ENCODE results near the gene CASP8. TPM values are rescaled to one million over a fixed set of nuclear protein-coding genes. Genes with fewer than 3 reads are reported as not detected.

The CASP8 gene
- polyA plus RNA-seq: 0.72 TPM in 1 of 2 replicates, not detected in the other
- not detected in 2 replicates for polyA minus RNA-seq

GRCh38 chr2:201260302-201260800, at the start of gene CASP8:
CASP8 (plus strand) TSS chr2:201260536; CDS start chr2:201266487, 5,951 bp downstream.
- H3K4me3 ChIP-seq (ENCODE audit: low read length): no peak within 1 kb of the TSS
- no peak within 1 kb of the TSS for H2AFZ ChIP-seq (ENCODE audit: low read depth, low read length)

DNA sequence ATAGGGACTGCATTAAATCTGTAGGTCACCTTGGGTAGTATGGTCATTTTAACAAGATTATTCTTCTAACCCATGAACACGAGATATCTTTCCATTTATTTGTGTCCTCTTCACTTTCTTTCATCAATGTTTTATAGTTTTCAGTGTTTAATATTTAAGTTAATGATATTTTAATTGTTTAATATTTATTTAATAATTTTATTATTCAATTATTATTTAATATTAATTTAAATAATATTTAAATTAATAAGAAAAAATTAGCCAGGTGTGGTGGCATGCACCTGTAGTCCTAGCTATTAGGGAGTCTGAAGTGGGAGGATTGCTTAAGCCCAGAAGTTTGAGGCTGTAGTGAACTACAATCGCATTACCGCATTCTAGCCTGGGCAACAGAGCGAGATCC, 44.4 kb upstream of the CASP8 start:
- no peak overlapping the region for H2AFZ ChIP-seq (ENCODE audit: low read depth, low read length)
- no peak overlapping the region for H3K27ac ChIP-seq (ENCODE audit: low read length)
- no peaks in the 10 kb centered on the region for H3F3A ChIP-seq (ENCODE audit: insufficient read depth, low read length, poor library complexity, severe bottlenecking)
- TF ChIP-seq RAD21 (conservative IDR thresholded peaks at IDR 0.05) (no peak), EZH2 (IDR thresholded peaks at IDR 0.05; ENCODE audit: borderline replicate concordance, insufficient read depth, low read length, poor library complexity, severe bottlenecking) (no peak), TAF1 (IDR thresholded peaks at IDR 0.05; ENCODE audit: low read depth) (no peak), EP300 (conservative IDR thresholded peaks at IDR 0.05; ENCODE audit: poor library complexity, severe bottlenecking) (no peak), SMC3 (conservative IDR thresholded peaks at IDR 0.05; ENCODE audit: poor library complexity) (no peak), POLR2AphosphoS5 (IDR thresholded peaks at IDR 0.05) (no peak), MXI1 (conservative IDR thresholded peaks at IDR 0.05; ENCODE audit: poor library complexity, severe bottlenecking) (no peak)
- TF ChIP-seq, protein P1, sequence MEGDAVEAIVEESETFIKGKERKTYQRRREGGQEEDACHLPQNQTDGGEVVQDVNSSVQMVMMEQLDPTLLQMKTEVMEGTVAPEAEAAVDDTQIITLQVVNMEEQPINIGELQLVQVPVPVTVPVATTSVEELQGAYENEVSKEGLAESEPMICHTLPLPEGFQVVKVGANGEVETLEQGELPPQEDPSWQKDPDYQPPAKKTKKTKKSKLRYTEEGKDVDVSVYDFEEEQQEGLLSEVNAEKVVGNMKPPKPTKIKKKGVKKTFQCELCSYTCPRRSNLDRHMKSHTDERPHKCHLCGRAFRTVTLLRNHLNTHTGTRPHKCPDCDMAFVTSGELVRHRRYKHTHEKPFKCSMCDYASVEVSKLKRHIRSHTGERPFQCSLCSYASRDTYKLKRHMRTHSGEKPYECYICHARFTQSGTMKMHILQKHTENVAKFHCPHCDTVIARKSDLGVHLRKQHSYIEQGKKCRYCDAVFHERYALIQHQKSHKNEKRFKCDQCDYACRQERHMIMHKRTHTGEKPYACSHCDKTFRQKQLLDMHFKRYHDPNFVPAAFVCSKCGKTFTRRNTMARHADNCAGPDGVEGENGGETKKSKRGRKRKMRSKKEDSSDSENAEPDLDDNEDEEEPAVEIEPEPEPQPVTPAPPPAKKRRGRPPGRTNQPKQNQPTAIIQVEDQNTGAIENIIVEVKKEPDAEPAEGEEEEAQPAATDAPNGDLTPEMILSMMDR (IDR thresholded peaks at IDR 0.05; ENCODE audit: poor library complexity, severe bottlenecking): no peak
- TF ChIP-seq, protein P2, sequence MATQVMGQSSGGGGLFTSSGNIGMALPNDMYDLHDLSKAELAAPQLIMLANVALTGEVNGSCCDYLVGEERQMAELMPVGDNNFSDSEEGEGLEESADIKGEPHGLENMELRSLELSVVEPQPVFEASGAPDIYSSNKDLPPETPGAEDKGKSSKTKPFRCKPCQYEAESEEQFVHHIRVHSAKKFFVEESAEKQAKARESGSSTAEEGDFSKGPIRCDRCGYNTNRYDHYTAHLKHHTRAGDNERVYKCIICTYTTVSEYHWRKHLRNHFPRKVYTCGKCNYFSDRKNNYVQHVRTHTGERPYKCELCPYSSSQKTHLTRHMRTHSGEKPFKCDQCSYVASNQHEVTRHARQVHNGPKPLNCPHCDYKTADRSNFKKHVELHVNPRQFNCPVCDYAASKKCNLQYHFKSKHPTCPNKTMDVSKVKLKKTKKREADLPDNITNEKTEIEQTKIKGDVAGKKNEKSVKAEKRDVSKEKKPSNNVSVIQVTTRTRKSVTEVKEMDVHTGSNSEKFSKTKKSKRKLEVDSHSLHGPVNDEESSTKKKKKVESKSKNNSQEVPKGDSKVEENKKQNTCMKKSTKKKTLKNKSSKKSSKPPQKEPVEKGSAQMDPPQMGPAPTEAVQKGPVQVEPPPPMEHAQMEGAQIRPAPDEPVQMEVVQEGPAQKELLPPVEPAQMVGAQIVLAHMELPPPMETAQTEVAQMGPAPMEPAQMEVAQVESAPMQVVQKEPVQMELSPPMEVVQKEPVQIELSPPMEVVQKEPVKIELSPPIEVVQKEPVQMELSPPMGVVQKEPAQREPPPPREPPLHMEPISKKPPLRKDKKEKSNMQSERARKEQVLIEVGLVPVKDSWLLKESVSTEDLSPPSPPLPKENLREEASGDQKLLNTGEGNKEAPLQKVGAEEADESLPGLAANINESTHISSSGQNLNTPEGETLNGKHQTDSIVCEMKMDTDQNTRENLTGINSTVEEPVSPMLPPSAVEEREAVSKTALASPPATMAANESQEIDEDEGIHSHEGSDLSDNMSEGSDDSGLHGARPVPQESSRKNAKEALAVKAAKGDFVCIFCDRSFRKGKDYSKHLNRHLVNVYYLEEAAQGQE (IDR thresholded peaks at IDR 0.05; ENCODE audit: borderline replicate concordance): no peak
- no peak overlapping the region for H3K4me3 ChIP-seq (ENCODE audit: low read length)
- no peaks in the 10 kb centered on the region for H3K9me2 ChIP-seq (ENCODE audit: insufficient read depth, low read length)
- no peak overlapping the region for H3K9ac ChIP-seq (ENCODE audit: low read length)
- no peaks in the 10 kb centered on the region for H3K9me3 ChIP-seq (ENCODE audit: low read length)
- no peak overlapping the region for H3K4me2 ChIP-seq (ENCODE audit: low read length)
- no peaks in the 10 kb centered on the region for H3K36me3 ChIP-seq (ENCODE audit: insufficient read depth, low read length)
- H3K79me2 ChIP-seq (replicated peaks; ENCODE audit: insufficient read depth, low read length): no peaks in the 10 kb centered on the region
- no peaks in the 10 kb centered on the region for H4K20me1 ChIP-seq (ENCODE audit: insufficient read depth)
- H3K27me3 ChIP-seq (ENCODE audit: insufficient read depth, low read depth, low read length): no peaks in the 10 kb centered on the region

More at GRCh38 chr2:201260302-201260800, at the start of gene CASP8:
- Histone ChIP-seq H3K27me3 (ENCODE audit: insufficient read depth, low read depth, low read length) (no peaks in the 10 kb centered on the region), H3K79me2 (replicated peaks; ENCODE audit: insufficient read depth, low read length) (no peaks in the 10 kb centered on the region), H3K36me3 (ENCODE audit: insufficient read depth, low read length) (no peaks in the 10 kb centered on the region), H3K9ac (ENCODE audit: low read length) (no peak within 1 kb of the TSS), H4K20me1 (ENCODE audit: insufficient read depth) (no peaks in the 10 kb centered on the region), H3K9me3 (ENCODE audit: low read length) (no peaks in the 10 kb centered on the region), H3K27ac (ENCODE audit: low read length) (no peak within 1 kb of the TSS), H3K4me2 (ENCODE audit: low read length) (no peak within 1 kb of the TSS), H3K9me2 (ENCODE audit: insufficient read depth, low read length) (no peaks in the 10 kb centered on the region), H3F3A (ENCODE audit: insufficient read depth, low read length, poor library complexity, severe bottlenecking) (no peaks in the 10 kb centered on the region)
- TF ChIP-seq SMC3 (conservative IDR thresholded peaks at IDR 0.05; ENCODE audit: poor library complexity) (no peak), EP300 (conservative IDR thresholded peaks at IDR 0.05; ENCODE audit: poor library complexity, severe bottlenecking) (no peak), EZH2 (IDR thresholded peaks at IDR 0.05; ENCODE audit: borderline replicate concordance, insufficient read depth, low read length, poor library complexity, severe bottlenecking) (no peak), MXI1 (conservative IDR thresholded peaks at IDR 0.05; ENCODE audit: poor library complexity, severe bottlenecking) (no peak), TAF1 (IDR thresholded peaks at IDR 0.05; ENCODE audit: low read depth) (no peak), RAD21 (conservative IDR thresholded peaks at IDR 0.05) (no peak), POLR2AphosphoS5 (IDR thresholded peaks at IDR 0.05) (no peak)
- TF ChIP-seq, protein P1 (IDR thresholded peaks at IDR 0.05; ENCODE audit: poor library complexity, severe bottlenecking): no peak
- TF ChIP-seq, protein P2 (IDR thresholded peaks at IDR 0.05; ENCODE audit: borderline replicate concordance): no peak

All from neural cell (in vitro differentiated cells).